Activated CD4-positive, alpha-beta memory T cell treated with anti-CD3 and anti-CD28 coated beads for 36 hours (primary cell): Measurements from ENCODE around the gene FAM3A. TPM values are rescaled to one million over a fixed set of nuclear protein-coding genes. Genes with fewer than 3 reads are reported as not detected.
"Not testable (repeated sequence)": the region's sequence is repeated elsewhere in the genome, so short reads cannot be mapped to it uniquely, and the experiment has no call there.

Experiments
- CTCF ChIA-PET: fragments of 350-600 bp; sonication (Branson Sonifier 250); formaldehyde crosslinking; loops from one replicate; lab custom pipeline; 2021; ENCODE audit warnings: antibody characterized with exemption, inconsistent platforms; lab: Charles Lee
- POLR2A ChIA-PET: fragments of 350-600 bp; sonication (Branson Sonifier 250); formaldehyde crosslinking; loops from one replicate; lab custom pipeline; 2021; ENCODE audit warnings: antibody characterized with exemption; lab: Charles Lee
- DNase-seq: peaks from one replicate; pipeline ENCODE4 v3.0.0-alpha.2; 2020
- H3K27ac Mint-ChIP-seq: one replicate; pipeline ENCODE4 v1.8.0; 2021; ENCODE audit warnings: mixed read lengths
- H3K27me3 Mint-ChIP-seq: one replicate; pipeline ENCODE4 v1.8.0; 2021; ENCODE audit warnings: mixed read lengths
- H3K36me3 Mint-ChIP-seq: one replicate; pipeline ENCODE4 v1.8.0; 2021; ENCODE audit warnings: mixed read lengths
- H3K4me1 Mint-ChIP-seq: one replicate; pipeline ENCODE4 v1.8.0; 2021; ENCODE audit warnings: low read depth, mixed read lengths
- H3K4me3 Mint-ChIP-seq: one replicate; pipeline ENCODE4 v1.8.0; 2021; ENCODE audit warnings: mild to moderate bottlenecking, mixed read lengths
- H3K9me3 Mint-ChIP-seq: one replicate; pipeline ENCODE4 v1.8.0; 2021; ENCODE audit warnings: mixed read lengths
- intact Hi-C: fragments of 100-400 bp; cut with micrococcal nuclease; formaldehyde crosslinking; loops from one replicate; pipeline ENCODE4 v1.15.1; 2023
- total RNA-seq, 2 experiments: library from RNA; stranded (reverse); gene quantifications; one replicate each; pipeline ENCODE4 v1.2.3, GENCODE V29; 2021

Gene FAM3A
- total RNA-seq, 2 experiments from 2014 or later, result 21.4 to 28.4 TPM

DNA sequence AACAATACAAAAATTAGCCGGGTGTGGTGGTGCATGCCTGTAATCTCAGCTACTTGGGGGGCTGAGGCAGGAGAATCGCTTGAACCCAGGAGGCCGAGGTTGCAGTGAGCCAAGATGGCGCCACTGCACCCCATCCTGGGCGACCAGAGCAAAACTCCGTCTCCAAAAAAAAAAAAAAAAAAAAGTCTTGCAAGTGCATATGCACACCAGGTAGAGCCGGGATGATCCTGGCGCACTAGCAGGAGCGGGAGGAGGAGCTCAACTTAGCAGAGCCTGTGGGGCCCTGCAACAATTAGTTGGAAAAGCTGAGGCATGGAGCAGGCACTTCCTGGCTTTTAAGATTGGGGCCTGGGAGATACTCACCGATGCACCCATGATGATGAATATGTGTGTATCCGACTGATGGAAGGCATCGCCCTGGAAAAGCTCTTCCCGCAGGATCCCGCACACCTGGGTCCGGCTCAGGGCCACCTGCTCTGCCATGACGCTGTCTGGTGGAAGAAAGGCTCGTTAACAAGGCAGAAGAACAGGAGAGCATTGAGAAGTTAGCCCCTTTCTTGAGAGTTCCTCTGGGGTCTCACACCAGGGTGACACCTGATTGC is 29.7 kb upstream of the FAM3A start:
- POLR2A ChIA-PET, result interaction anchor here (0.6 kb wide), 1 partner anchor 787 kb away, joined by 3 read pairs; no protein-coding TSS in a partner anchor
- Mint-ChIP-seq H3K9me3 (no peaks in the 10 kb centered on the region), H3K4me1 (peaks cover 47% of the 10 kb centered on the region), H3K4me3 (peak overlapping the region; percentile 68), H3K36me3 (peaks cover 17% of the 10 kb centered on the region), H3K27me3 (no peaks in the 10 kb centered on the region), H3K27ac (no peak overlapping the region)
- no peak for DNase-seq
- CTCF ChIA-PET, result no interaction called here
- intact Hi-C loops, result no loop called here

DNA sequence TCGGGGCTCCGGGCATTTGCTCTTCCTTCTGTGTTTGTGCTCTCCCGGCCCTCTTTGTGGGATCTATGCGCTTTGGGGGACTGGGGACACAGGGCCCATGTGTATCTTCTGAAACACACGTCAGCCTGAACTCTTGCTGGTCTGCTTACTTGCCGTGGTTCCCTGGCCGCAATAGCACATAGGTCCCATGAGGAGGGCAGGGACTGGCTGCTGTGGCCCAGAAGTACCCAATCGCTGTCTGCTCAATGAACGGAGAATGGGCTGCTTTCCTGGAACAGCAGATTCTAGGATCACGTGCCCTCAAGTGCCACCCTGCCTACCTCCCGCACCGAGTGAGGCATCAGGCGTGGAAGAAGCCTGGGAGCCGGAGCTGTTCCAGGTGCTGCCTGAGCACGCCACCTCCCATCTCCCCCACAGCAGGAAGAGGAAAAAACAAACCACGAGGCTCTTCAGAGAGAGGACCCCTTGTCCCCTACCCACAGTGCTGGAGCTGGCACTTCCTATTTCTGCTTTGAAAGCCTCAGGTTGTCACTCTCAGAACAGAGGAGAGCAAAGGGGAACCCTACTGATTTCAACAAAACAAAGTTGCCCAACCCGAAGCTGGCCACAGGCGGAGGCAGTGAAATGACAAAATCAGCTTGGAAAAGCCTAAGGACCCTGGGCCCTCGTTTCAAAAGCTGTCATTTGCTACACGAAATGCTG is 26.8 kb upstream of the FAM3A start:
- peaks cover 14% of the 10 kb centered on the region for H3K36me3 Mint-ChIP-seq
- H3K4me3 Mint-ChIP-seq, result peak overlapping the region; percentile 71
- intact Hi-C loops, result no loop called here
- ChIA-PET POLR2A (interaction anchor here (0.6 to 1.0 kb wide), 2 partner anchors 7 to 144 kb away, joined by 3 read pairs; partner anchors contain the start of gene RPL10), CTCF (interaction anchor here (1.7 kb wide), 1 partner anchor 15 kb away, joined by 8 read pairs; no protein-coding TSS in a partner anchor)
- no peaks in the 10 kb centered on the region for H3K27me3 Mint-ChIP-seq
- H3K4me1 Mint-ChIP-seq, result peaks cover 38% of the 10 kb centered on the region
- peak; percentile 37 for DNase-seq
- peak overlapping the region; percentile 92 for H3K27ac Mint-ChIP-seq
- H3K9me3 Mint-ChIP-seq, result no peaks in the 10 kb centered on the region

DNA sequence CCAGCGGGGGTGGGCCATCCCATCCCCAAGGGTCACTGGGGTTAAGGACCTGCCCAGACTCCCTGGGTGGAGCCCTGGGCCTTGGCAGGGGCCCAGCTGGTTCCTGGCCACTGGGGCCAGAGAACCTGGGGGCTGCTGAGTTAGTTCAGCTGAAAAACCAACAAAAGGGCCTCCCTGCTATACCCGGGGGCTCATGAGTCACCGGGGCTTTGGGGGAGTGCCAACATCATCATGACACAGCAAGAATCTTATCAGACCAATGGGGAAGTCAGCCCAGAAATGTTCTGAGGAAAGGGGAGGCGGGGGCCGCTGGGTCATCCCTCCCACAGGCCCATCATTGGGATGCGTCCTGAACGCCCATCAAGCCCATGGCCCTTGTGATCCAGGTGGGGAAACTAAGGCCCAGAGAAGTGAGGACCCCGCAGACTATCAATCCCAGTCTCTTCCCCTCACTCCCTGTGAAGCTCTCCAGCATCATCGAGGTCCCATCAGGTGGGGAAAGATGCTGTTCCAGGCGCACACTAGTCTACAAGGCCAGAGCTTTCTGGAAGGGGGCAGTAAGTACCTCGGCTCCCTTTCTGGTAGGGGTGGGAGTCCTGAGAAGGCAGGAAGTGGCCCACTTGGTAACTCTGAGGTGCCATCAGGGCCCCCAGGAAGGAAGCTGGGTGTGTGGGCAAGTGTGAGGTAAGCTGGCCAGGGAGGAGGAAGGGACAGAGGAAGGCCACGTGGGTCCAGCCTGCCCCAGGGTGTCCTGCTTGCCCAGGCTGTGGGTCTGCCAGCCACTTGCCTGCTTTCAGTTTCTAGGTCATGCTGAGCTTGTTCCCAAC is 26.1 kb upstream of the FAM3A start:
- H3K27ac Mint-ChIP-seq, result peak overlapping the region; percentile 92
- CTCF ChIA-PET, result interaction anchor here (1.6 to 1.7 kb wide), 2 partner anchors 14 to 51 kb away, joined by 5 to 8 read pairs; partner anchors contain the start of gene SLC10A3
- POLR2A ChIA-PET, result interaction anchor here (0.6 to 1.0 kb wide), 3 partner anchors 8 to 144 kb away, joined by 3 to 5 read pairs (median 3); partner anchors contain the start of gene RPL10
- peak; percentile 66 for DNase-seq
- peaks cover 14% of the 10 kb centered on the region for H3K36me3 Mint-ChIP-seq
- H3K4me1 Mint-ChIP-seq, result peaks cover 38% of the 10 kb centered on the region
- intact Hi-C loops, result no loop called here
- H3K4me3 Mint-ChIP-seq, result peak overlapping the region; percentile 71
- no peaks in the 10 kb centered on the region for H3K27me3 Mint-ChIP-seq
- H3K9me3 Mint-ChIP-seq, result no peaks in the 10 kb centered on the region

DNA sequence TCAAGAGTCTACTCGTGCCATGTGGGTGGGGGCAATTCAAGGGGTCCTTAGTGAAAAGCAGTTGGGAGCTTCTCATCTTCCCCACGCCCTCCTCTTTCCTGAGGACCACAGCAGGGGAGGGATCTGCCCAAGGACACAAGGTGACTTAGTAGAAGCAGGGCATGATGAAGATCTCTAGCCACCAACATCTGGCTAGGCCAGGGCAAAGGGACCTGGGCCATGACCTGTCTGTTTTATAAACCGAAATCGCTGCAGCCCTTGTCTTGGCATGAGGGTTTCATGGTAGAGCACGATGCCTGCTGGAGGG is 25.5 kb upstream of the FAM3A start:
- Mint-ChIP-seq H3K36me3 (peaks cover 14% of the 10 kb centered on the region), H3K4me1 (peaks cover 38% of the 10 kb centered on the region), H3K4me3 (no peak overlapping the region), H3K9me3 (no peaks in the 10 kb centered on the region), H3K27ac (peak overlapping the region; percentile 92), H3K27me3 (no peaks in the 10 kb centered on the region)
- ChIA-PET POLR2A (interaction anchor here (0.6 kb wide), 1 partner anchor 31 kb away, joined by 5 read pairs; no protein-coding TSS in a partner anchor), CTCF (interaction anchor here (1.6 kb wide), 1 partner anchor 51 kb away, joined by 5 read pairs; the partner anchor contains the start of gene SLC10A3)
- no peak for DNase-seq
- intact Hi-C loops, result no loop called here

DNA sequence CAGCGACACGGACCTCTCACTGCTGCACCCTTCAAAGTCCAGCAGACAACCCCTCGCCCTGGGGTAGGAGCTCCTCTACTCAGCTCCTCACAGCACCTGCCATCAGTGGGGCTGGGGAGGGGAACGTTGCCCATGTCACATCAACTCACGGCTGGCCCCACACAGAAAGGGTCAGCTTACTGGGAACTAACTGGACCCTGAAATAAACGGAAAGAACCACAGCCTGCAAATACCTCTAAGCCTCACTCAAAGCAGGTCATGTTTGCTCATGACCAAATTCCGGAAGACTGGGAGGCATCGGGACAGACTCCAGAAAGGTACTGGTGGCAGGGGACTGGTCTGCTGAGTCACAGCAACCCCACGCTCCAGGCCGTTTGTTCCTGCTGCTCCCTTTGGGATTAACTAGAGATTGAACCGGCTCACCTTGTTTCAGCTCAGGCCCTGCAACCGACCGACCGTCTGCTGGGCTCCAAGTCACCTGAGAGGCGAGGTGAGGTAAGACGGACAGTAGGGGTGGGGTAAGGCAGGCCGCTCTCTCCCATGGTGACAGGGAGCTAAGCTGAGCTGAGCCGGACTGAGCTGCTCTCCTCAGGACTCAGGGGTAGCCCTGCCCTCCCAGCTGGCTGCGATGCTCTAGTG is 25.0 kb upstream of the FAM3A start:
- Mint-ChIP-seq H3K9me3 (no peaks in the 10 kb centered on the region), H3K4me1 (peaks cover 35% of the 10 kb centered on the region), H3K27ac (peak overlapping the region; percentile 92), H3K4me3 (no peak overlapping the region), H3K36me3 (peaks cover 12% of the 10 kb centered on the region), H3K27me3 (no peaks in the 10 kb centered on the region)
- ChIA-PET POLR2A (interaction anchor here (0.6 kb wide), 1 partner anchor 30 kb away, joined by 5 read pairs; no protein-coding TSS in a partner anchor), CTCF (interaction anchor here (1.6 kb wide), 1 partner anchor 50 kb away, joined by 5 read pairs; the partner anchor contains the start of gene SLC10A3)
- intact Hi-C loops, result no loop called here
- DNase-seq, result no peak

DNA sequence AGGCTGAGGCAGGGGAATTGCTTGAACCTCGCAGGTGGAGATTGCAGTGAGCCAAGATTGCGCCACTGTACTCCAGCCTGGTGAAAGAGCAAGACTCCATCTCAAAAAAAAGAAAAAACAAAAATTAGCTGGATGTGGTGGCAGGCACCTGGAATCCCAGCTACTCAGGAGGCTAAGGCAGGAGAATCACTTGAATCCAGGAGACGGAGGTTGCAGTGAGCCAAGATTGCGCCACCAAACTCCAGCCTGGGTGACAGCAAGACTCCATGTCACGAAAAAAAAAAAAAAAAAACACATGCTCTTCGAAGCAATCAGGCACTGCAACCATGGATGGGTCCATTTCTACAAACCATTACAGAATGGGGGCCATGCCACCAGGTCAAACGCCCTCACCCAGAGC is 24.3 kb upstream of the FAM3A start:
- H3K4me3 Mint-ChIP-seq, H3K9me3 Mint-ChIP-seq, intact Hi-C loops, H3K27ac Mint-ChIP-seq, H3K27me3 Mint-ChIP-seq, DNase-seq, CTCF ChIA-PET, POLR2A ChIA-PET: not testable (repeated sequence)
- peaks cover 10% of the 10 kb centered on the region for H3K36me3 Mint-ChIP-seq
- peaks cover 29% of the 10 kb centered on the region for H3K4me1 Mint-ChIP-seq

DNA sequence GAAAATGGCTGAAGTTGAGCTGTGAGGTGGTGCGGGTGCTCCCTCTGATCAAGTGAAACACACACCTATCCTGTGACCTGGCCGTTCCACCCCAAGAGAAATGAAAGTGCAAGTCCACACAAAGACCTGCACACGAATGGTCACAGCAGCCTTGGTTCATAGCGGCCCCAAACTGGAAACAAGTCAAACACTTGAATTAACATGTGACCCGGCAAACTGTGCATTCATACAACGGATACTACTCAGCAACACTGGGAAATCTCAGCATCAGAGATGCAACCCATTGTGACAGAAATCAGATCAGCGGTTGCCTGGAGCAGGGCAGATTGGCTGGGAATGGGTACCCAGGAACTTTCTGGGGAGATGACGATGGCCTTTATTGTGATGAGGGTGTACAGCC is 23.0 kb upstream of the FAM3A start:
- POLR2A ChIA-PET, result no interaction called here

DNA sequence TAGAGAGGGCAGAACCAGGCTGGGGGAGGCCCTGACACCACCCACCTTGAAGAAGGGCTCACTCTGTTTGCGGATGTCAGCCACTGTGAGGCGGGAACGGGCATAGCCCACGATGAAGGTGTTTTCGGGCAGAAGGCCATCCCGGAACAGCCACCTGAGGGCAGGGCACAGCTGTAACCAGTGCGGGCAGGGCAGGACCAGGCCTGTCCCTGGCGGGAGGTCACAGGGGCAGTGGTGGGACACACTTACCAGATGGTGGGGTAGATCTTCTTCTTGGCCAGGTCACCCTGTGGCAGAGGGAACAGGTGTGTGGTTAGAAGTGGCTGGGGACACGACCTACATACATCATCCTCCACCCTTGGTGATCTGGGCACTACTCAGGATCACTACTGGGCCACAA is 19.9 kb upstream of the FAM3A start:
- peaks cover 8% of the 10 kb centered on the region for H3K4me1 Mint-ChIP-seq
- ChIA-PET CTCF (interaction anchor here (0.7 to 3.0 kb wide), 6 partner anchors 9 to 568 kb away, joined by 3 to 11 read pairs (median 3); partner anchors contain the start of genes IKBKG and SLC10A3), POLR2A (no interaction called here)
- H3K9me3 Mint-ChIP-seq, result no peaks in the 10 kb centered on the region
- H3K4me3 Mint-ChIP-seq, result no peak overlapping the region
- intact Hi-C loops, result no loop called here
- H3K36me3 Mint-ChIP-seq, result peaks cover 4% of the 10 kb centered on the region
- no peak for DNase-seq
- H3K27me3 Mint-ChIP-seq, result no peaks in the 10 kb centered on the region
- no peak overlapping the region for H3K27ac Mint-ChIP-seq

More for the DNA sequence above, 23.0 kb upstream of the FAM3A start:
- Mint-ChIP-seq H3K4me1 (peaks cover 23% of the 10 kb centered on the region), H3K36me3 (peaks cover 9% of the 10 kb centered on the region), H3K4me3 (no peak overlapping the region), H3K27me3 (no peaks in the 10 kb centered on the region), H3K9me3 (no peaks in the 10 kb centered on the region), H3K27ac (peak overlapping the region; percentile 6)
- intact Hi-C loops, result no loop called here
- CTCF ChIA-PET, result interaction anchor here (0.6 kb wide), 1 partner anchor 138 kb away, joined by 3 read pairs; no protein-coding TSS in a partner anchor
- no peak for DNase-seq

DNA sequence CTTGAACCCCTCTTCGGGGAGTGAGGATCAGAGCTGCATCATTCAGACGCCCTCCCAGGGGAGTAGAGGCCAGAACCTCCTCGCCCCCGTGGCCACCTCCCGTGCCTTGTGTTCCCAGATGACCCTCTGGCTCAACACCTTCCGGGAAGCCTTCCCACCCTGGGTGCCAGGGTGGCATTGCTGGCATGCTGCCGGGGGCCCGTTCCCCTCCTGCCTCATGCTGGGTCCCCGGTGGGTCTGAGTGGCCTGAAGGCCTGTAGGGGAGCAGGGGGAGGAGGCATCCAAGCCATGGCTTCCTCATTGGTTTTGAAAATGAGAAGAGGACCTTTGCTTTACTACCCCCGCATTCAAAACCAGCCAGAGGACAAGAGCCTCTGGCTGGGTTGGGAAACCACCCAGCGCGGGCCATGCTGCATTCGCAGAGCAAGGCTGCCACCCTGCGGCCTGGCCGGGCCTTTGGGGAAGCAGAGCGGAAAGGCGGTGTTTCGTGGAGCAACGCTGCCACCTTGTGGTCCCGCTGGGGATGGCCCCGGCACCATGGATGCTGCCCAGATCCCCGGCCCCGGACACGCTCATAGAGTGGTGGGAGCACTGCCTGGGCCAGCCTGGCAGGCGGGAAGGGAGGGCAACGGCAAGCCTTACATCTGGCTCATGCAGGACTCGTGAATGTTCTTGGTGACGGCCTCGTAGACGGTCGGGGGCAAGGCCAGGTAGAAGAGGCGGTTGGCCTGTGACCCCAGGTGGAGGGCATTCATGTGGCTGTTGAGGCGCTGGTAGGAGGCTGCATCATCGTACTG is 18.7 kb upstream of the FAM3A start:
- ChIA-PET POLR2A (no interaction called here), CTCF (interaction anchor here (0.6 to 3.0 kb wide), 6 partner anchors 12 to 566 kb away, joined by 3 to 11 read pairs (median 3); partner anchors contain the start of genes IKBKG and SLC10A3)
- Mint-ChIP-seq H3K4me3 (no peak overlapping the region), H3K27me3 (no peaks in the 10 kb centered on the region), H3K4me1 (peaks cover 8% of the 10 kb centered on the region), H3K36me3 (peaks cover 4% of the 10 kb centered on the region), H3K27ac (peak overlapping the region; percentile 56), H3K9me3 (no peaks in the 10 kb centered on the region)
- DNase-seq, result peak; percentile 91
- intact Hi-C loops, result no loop called here

DNA sequence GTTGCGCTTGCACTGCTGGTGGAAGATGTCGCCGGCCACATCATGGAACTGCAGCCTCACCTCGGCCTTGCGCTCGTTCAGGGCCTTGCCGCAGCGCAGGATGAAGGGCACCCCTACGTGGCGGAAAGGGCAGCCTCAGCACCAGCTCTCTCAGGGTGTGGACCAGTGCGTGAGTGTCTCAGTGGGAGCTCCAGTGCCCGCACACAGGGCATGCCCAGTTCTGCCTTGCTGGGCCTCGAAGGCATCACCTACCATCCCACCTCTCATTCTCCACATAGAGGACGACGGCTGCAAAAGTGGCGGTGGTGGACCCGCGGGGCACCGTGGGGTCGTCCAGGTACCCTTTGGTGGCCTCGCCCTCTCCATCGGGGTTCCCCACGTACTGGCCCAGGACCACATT is 16.7 kb upstream of the FAM3A start:
- Mint-ChIP-seq H3K4me1 (peaks cover 2% of the 10 kb centered on the region), H3K27ac (no peak overlapping the region), H3K4me3 (no peak overlapping the region), H3K36me3 (peaks cover 3% of the 10 kb centered on the region), H3K9me3 (no peaks in the 10 kb centered on the region), H3K27me3 (no peaks in the 10 kb centered on the region)
- POLR2A ChIA-PET, result no interaction called here
- no peak for DNase-seq
- intact Hi-C loops, result no loop called here
- CTCF ChIA-PET, result interaction anchor here (1.2 kb wide), 1 partner anchor 159 kb away, joined by 4 read pairs; no protein-coding TSS in a partner anchor
